GM10266 (cell line): ENCODE results near the gene FOXC2.
A peak's percentile ranks its signal among the peaks of the same experiment; 100 is the strongest.

Source experiments
- DNase-seq: peaks from one replicate; pipeline ENCODE4 v3.0.0; 2012; ENCODE audit errors: extremely low spot score
- TF ChIP-seq, protein P1 (sequence below): IDR thresholded peaks from 2 replicates; pipeline ENCODE4 v1.5.1; 2012; ENCODE audit warnings: mild to moderate bottlenecking, low read depth; ENCODE audit not compliant: control insufficient read depth, insufficient read depth; ENCODE audit errors: missing control alignments

Gene FOXC2

DNA sequence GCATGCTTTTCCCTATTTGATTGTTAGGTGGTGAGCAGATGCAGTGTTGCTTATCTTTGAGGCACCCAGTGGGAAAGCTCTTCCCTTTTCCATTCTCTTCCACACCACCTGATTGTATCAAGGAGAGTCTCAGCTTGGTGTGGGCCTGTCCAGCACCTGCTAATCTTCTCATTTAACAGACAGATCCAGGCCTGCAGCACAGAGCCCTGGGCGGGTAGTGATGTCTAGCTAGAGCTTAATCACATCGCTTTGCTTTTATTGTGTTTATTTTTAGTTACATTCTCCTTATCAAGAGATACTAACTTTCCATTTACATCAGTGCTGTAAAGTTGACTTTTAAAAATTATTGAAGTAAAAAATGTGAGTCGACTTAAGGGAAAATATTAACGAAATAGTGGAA, 35.9 kb downstream of the FOXC2 start:
- TF ChIP-seq, protein P1, sequence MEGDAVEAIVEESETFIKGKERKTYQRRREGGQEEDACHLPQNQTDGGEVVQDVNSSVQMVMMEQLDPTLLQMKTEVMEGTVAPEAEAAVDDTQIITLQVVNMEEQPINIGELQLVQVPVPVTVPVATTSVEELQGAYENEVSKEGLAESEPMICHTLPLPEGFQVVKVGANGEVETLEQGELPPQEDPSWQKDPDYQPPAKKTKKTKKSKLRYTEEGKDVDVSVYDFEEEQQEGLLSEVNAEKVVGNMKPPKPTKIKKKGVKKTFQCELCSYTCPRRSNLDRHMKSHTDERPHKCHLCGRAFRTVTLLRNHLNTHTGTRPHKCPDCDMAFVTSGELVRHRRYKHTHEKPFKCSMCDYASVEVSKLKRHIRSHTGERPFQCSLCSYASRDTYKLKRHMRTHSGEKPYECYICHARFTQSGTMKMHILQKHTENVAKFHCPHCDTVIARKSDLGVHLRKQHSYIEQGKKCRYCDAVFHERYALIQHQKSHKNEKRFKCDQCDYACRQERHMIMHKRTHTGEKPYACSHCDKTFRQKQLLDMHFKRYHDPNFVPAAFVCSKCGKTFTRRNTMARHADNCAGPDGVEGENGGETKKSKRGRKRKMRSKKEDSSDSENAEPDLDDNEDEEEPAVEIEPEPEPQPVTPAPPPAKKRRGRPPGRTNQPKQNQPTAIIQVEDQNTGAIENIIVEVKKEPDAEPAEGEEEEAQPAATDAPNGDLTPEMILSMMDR = no peak
- no peak for DNase-seq

DNA sequence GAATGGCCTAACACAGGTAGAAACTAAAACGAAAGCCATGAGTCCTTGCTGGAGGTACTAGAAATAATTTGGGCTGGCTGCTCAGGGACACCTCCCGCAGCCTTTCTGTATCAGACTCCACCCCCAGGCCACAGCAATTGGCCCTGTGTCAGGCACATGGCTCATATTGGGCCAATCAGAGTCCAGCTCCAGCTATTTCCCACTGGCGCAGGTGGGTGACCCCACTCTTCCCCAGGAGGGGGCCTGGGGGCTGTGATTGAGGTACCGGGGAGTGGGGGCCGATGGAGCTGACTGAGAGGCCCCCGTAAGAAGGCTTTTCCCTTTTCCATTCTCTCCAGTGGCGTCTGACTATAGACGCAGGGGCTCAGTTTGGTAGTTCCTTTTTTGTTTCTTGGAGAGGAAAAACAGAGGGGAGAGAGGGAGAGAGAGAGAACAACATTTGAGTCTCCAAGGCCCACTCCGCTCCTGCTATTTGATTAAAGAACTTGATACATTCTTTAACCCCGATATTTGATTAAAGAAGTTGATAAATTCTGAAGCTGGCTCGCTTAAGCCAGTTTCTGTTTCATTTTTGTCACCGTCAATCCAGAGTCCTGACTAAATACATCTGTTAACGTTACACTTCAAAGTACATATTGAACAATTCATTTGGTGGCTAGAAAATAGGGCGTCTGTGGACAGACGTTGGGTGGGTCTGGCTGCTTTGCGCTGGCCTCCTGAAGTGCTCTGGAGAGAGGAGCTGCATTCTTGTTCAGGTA, 38.0 kb downstream of the FOXC2 start:
- TF ChIP-seq, protein P1 = no peak
- peak; percentile 61 for DNase-seq

- TF ChIP-seq, protein P1 = no peak
- no peak for DNase-seq
These were observed 39.3 kb downstream of the FOXC2 start for GRCh38 chr16:86605950-86606349.

- TF ChIP-seq, protein P1 = no peak
- DNase-seq = no peak
These were observed 41.7 kb downstream of the FOXC2 start for GRCh38 chr16:86608301-86608747.

DNA sequence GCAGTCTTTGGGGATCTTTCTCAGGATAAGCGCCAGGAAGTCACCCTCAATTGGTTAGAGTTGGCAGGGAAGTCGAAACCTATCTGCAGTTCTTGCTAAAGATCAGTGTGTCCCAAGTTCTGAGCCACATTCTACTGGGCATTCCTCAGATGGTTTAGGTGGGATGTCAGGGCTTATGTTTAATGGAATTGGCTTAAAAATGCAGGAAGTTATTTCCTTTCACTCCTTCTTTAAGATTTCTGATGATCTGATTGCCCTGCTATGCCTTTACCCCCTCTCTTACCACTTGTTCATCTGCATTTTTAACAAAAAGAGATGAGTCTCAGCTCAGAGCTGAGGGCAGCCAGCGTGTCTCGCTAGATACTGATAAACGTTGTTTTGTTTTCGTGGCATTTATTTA, 42.5 kb downstream of the FOXC2 start:
- no peak for DNase-seq
- TF ChIP-seq, protein P1 = no peak

DNA sequence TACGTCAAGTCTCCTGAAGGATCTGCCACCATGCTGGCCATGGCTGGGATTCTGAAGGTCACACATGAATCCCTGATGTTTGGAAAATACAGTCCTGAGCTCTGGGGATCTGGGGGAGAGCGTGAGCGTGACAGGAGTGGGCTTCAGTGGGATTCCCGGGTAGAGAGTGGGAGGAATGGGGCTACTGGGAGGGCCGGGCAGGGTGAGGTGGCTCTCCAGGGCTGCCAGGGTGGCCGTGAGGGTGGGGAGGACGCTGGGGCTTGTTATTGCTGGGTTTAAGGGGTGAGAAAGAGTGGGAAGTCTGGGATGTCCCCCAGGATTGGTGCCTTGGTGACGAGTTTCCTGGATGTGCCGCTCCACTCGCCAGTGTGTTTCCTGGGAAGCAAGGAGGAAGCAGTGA, 43.0 kb downstream of the FOXC2 start:
- TF ChIP-seq, protein P1 = no peak
- DNase-seq = no peak

- no peak for DNase-seq
- TF ChIP-seq, protein P1 = no peak
These were observed 44.3 kb downstream of the FOXC2 start for GRCh38 chr16:86610779-86611524.
